SJCRH30 (cell line): ENCODE results near the gene SLC13A3. TPM values are rescaled to one million over a fixed set of nuclear protein-coding genes. Genes with fewer than 3 reads are reported as not detected.

Experiments used
- DNase-seq, 2 experiments: peaks; one replicate each; pipeline ENCODE4 v3.0.0-alpha.2; 2015 to 2020
- H3K27ac ChIP-seq: fragments of 250-450 bp; sonication (Bioruptor Pico); 2 replicates; pipeline ENCODE4 v1.5.1; 2020; ENCODE audit warnings: mild to moderate bottlenecking, moderate library complexity
- H3K27me3 ChIP-seq: fragments of 250-450 bp; sonication (Bioruptor Pico); 2 replicates; pipeline ENCODE4 v1.5.1; 2020; ENCODE audit warnings: mild to moderate bottlenecking, moderate library complexity
- H3K36me3 ChIP-seq: fragments of 250-450 bp; sonication (Bioruptor Pico); 2 replicates; pipeline ENCODE4 v1.5.1; 2020; ENCODE audit warnings: mild to moderate bottlenecking, moderate library complexity
- H3K4me1 ChIP-seq: fragments of 250-450 bp; sonication (Bioruptor Pico); 2 replicates; pipeline ENCODE4 v1.5.1; 2020; ENCODE audit warnings: mild to moderate bottlenecking, moderate library complexity
- H3K4me3 ChIP-seq: fragments of 250-450 bp; sonication (Bioruptor Pico); 2 replicates; pipeline ENCODE4 v1.5.1; 2020; ENCODE audit warnings: mild to moderate bottlenecking, moderate library complexity
- H3K9me3 ChIP-seq: fragments of 250-450 bp; sonication (Bioruptor Pico); replicated peaks from 2 replicates; pipeline ENCODE4 v1.5.1; 2020; ENCODE audit warnings: mild to moderate bottlenecking, moderate library complexity
- total RNA-seq: library from RNA; depleted of rRNA; stranded (reverse); fragments of >200 nt; shearing (Covaris generic); gene quantifications from 2 replicates; pipeline ENCODE4 v1.2.3, GENCODE V29; 2014

Gene SLC13A3
- total RNA-seq, 1 experiment from 2014 or later = not detected

GRCh38 chr20:46624946-46625345, 26.3 kb downstream of the SLC13A3 start:
- DNase-seq = no peak
- peaks cover 4% of the 10 kb centered on the region; the same call in 1 of the 2 replicates for H3K4me1 ChIP-seq
- H3K27ac ChIP-seq = no peak overlapping the region
- no peak overlapping the region for H3K4me3 ChIP-seq
- H3K27me3 ChIP-seq = no peaks in the 10 kb centered on the region
- no peaks in the 10 kb centered on the region for H3K9me3 ChIP-seq
- no peaks in the 10 kb centered on the region for H3K36me3 ChIP-seq

GRCh38 chr20:46622165-46622564, 29.1 kb downstream of the SLC13A3 start:
- peak in 1 of 2 experiments; percentile 35 for DNase-seq
- H3K36me3 ChIP-seq = no peaks in the 10 kb centered on the region
- H3K27me3 ChIP-seq = no peaks in the 10 kb centered on the region
- no peak overlapping the region for H3K27ac ChIP-seq
- peaks cover 4% of the 10 kb centered on the region; the same call in 1 of the 2 replicates for H3K4me1 ChIP-seq
- no peak overlapping the region for H3K4me3 ChIP-seq
- H3K9me3 ChIP-seq = no peaks in the 10 kb centered on the region

GRCh38 chr20:46621492-46621891, 29.8 kb downstream of the SLC13A3 start:
- Histone ChIP-seq H3K27ac (no peak overlapping the region), H3K36me3 (no peaks in the 10 kb centered on the region), H3K9me3 (no peaks in the 10 kb centered on the region), H3K4me3 (no peak overlapping the region), H3K27me3 (no peaks in the 10 kb centered on the region), H3K4me1 (peaks cover 4% of the 10 kb centered on the region; the same call in 1 of the 2 replicates)
- no peak for DNase-seq

- DNase-seq = no peak
- no peaks in the 10 kb centered on the region for H3K9me3 ChIP-seq
- H3K4me3 ChIP-seq = no peak overlapping the region
- H3K4me1 ChIP-seq = peaks cover 9% of the 10 kb centered on the region; the same call in 1 of the 2 replicates
- H3K27ac ChIP-seq = no peak overlapping the region
- no peaks in the 10 kb centered on the region for H3K27me3 ChIP-seq
- H3K36me3 ChIP-seq = no peaks in the 10 kb centered on the region
Measured at GRCh38 chr20:46619445-46619844, 31.8 kb downstream of the SLC13A3 start.

GRCh38 chr20:46618316-46619100, 32.8 kb downstream of the SLC13A3 start:
- Histone ChIP-seq H3K27ac (no peak overlapping the region), H3K4me1 (peaks cover 9% of the 10 kb centered on the region; the same call in 1 of the 2 replicates), H3K4me3 (no peak overlapping the region), H3K9me3 (no peaks in the 10 kb centered on the region), H3K36me3 (no peaks in the 10 kb centered on the region), H3K27me3 (no peaks in the 10 kb centered on the region)
- no peak for DNase-seq

GRCh38 chr20:46614503-46614902, 36.8 kb downstream of the SLC13A3 start:
- H3K27ac ChIP-seq = no peak overlapping the region
- no peaks in the 10 kb centered on the region for H3K9me3 ChIP-seq
- no peak overlapping the region for H3K4me3 ChIP-seq
- 0 out of 2 replicates have a peak, but pooled peaks cover 6% of the 10 kb centered on the region for H3K4me1 ChIP-seq
- H3K27me3 ChIP-seq = no peaks in the 10 kb centered on the region
- H3K36me3 ChIP-seq = no peaks in the 10 kb centered on the region
- DNase-seq = no peak

GRCh38 chr20:46610145-46610544, 41.1 kb downstream of the SLC13A3 start:
- Histone ChIP-seq H3K4me1 (0 out of 2 replicates have a peak, but pooled peaks cover 2% of the 10 kb centered on the region), H3K9me3 (no peaks in the 10 kb centered on the region), H3K27ac (no peak overlapping the region), H3K4me3 (no peak overlapping the region), H3K36me3 (no peaks in the 10 kb centered on the region), H3K27me3 (no peaks in the 10 kb centered on the region)
- DNase-seq = no peak

- no peak overlapping the region for H3K27ac ChIP-seq
- no peak for DNase-seq
- H3K4me3 ChIP-seq = no peak overlapping the region
- no peaks in the 10 kb centered on the region for H3K36me3 ChIP-seq
- H3K27me3 ChIP-seq = no peaks in the 10 kb centered on the region
- no peaks in the 10 kb centered on the region for H3K9me3 ChIP-seq
- no peaks in the 10 kb centered on the region for H3K4me1 ChIP-seq
Measured at GRCh38 chr20:46609043-46609442, 42.2 kb downstream of the SLC13A3 start.

GRCh38 chr20:46607849-46608497, 43.3 kb downstream of the SLC13A3 start:
- Histone ChIP-seq H3K27ac (no peak overlapping the region), H3K4me3 (no peak overlapping the region), H3K36me3 (no peaks in the 10 kb centered on the region), H3K4me1 (no peaks in the 10 kb centered on the region), H3K27me3 (no peaks in the 10 kb centered on the region), H3K9me3 (no peaks in the 10 kb centered on the region)
- no peak for DNase-seq

- H3K4me1 ChIP-seq = no peaks in the 10 kb centered on the region
- H3K4me3 ChIP-seq = no peak overlapping the region
- H3K27me3 ChIP-seq = peaks cover 3% of the 10 kb centered on the region; the same call in 1 of the 2 replicates
- no peaks in the 10 kb centered on the region for H3K9me3 ChIP-seq
- no peak for DNase-seq
- no peaks in the 10 kb centered on the region for H3K36me3 ChIP-seq
- no peak overlapping the region for H3K27ac ChIP-seq
Measured at GRCh38 chr20:46607191-46607848, 43.9 kb downstream of the SLC13A3 start.

- H3K27me3 ChIP-seq = peaks cover 5% of the 10 kb centered on the region; the same call in 1 of the 2 replicates
- H3K27ac ChIP-seq = no peak overlapping the region
- DNase-seq = no peak
- no peaks in the 10 kb centered on the region for H3K9me3 ChIP-seq
- no peaks in the 10 kb centered on the region for H3K36me3 ChIP-seq
- no peak overlapping the region for H3K4me3 ChIP-seq
- no peaks in the 10 kb centered on the region for H3K4me1 ChIP-seq
Measured at GRCh38 chr20:46606817-46607190, 44.5 kb downstream of the SLC13A3 start.

- H3K27me3 ChIP-seq = peaks cover 5% of the 10 kb centered on the region; the same call in 1 of the 2 replicates
- no peak overlapping the region for H3K4me3 ChIP-seq
- H3K4me1 ChIP-seq = no peaks in the 10 kb centered on the region
- no peak for DNase-seq
- no peaks in the 10 kb centered on the region for H3K9me3 ChIP-seq
- H3K36me3 ChIP-seq = no peaks in the 10 kb centered on the region
- no peak overlapping the region for H3K27ac ChIP-seq
Measured at GRCh38 chr20:46605978-46606816, 45.1 kb downstream of the SLC13A3 start.

GRCh38 chr20:46605181-46605580, 46.1 kb downstream of the SLC13A3 start:
- no peak overlapping the region for H3K4me3 ChIP-seq
- no peaks in the 10 kb centered on the region for H3K36me3 ChIP-seq
- H3K9me3 ChIP-seq = no peaks in the 10 kb centered on the region
- DNase-seq = no peak
- peaks cover 5% of the 10 kb centered on the region; the same call in 1 of the 2 replicates for H3K27me3 ChIP-seq
- H3K27ac ChIP-seq = no peak overlapping the region
- H3K4me1 ChIP-seq = no peaks in the 10 kb centered on the region

- H3K36me3 ChIP-seq = no peaks in the 10 kb centered on the region
- H3K9me3 ChIP-seq = no peaks in the 10 kb centered on the region
- no peaks in the 10 kb centered on the region for H3K4me1 ChIP-seq
- H3K4me3 ChIP-seq = no peak overlapping the region
- DNase-seq = no peak
- H3K27me3 ChIP-seq = peaks cover 5% of the 10 kb centered on the region; the same call in 1 of the 2 replicates
- H3K27ac ChIP-seq = no peak overlapping the region
Measured at GRCh38 chr20:46604551-46605133, 46.6 kb downstream of the SLC13A3 start.
